HCT116 (cell line): ENCODE data around the gene ATRAID. TPM values are rescaled to one million over a fixed set of nuclear protein-coding genes. Genes with fewer than 3 reads are reported as not detected.

Experiments used
- ATAC-seq: fragments of 200-7000 bp; cut with Tn5 transposase; 2 replicates; pipeline ENCODE4 v1.9.1; 2020; ENCODE audit warnings: mild to moderate bottlenecking, moderate library complexity
- BruUV-seq: library from RNA; stranded (reverse); fragments of 400-500 nt; replicated peaks from 2 replicates; lab custom pipeline; 2021; lab: Mats Ljungman, UMichigan
- CTCF ChIA-PET: fragments of 300-600 bp; sonication (Branson Sonifier 250); formaldehyde crosslinking; loops from one replicate; lab custom pipeline; 2021; ENCODE audit warnings: antibody characterized with exemption; lab: Charles Lee
- POLR2A ChIA-PET: fragments of 300-600, 350-600 bp; sonication (Branson Sonifier 250); formaldehyde crosslinking; loops from one replicate; lab custom pipeline; 2021; ENCODE audit warnings: antibody characterized with exemption; lab: Charles Lee
- RAD21 ChIA-PET, 2 experiments: fragments of 300-600 bp; sonication (Branson Sonifier 250); formaldehyde crosslinking; loops; one replicate each; lab custom pipeline; 2023; ENCODE audit warnings: low total read pairs in 2 of 2; ENCODE audit not compliant: uncharacterized antibody in 2 of 2, unreplicated experiment in 2 of 2, low non-redundant PET in 1 of 2; lab: Charles Lee
- DNase-seq: peaks from one replicate; pipeline ENCODE4 v3.0.0-alpha.2; 2010; ENCODE audit warnings: low read depth, low spot score
- H2AFZ ChIP-seq: fragments of 200-600 bp; shearing (Covaris generic), sonication (generic); 2 replicates; pipeline ENCODE4 v1.6.1; 2017; ENCODE audit warnings: low read depth, mixed run types, mixed read lengths, antibody characterized with exemption, low read length; ENCODE audit not compliant: poor library complexity, severe bottlenecking
- H3K27ac ChIP-seq: 2 replicates; pipeline ENCODE4 v1.5.1; 2012; ENCODE audit warnings: low read depth, low read length
- H3K27me3 ChIP-seq: fragments of 200-600 bp; sonication (generic); 2 replicates; pipeline ENCODE4 v1.6.1; 2016; ENCODE audit warnings: mixed run types, low read length, mixed read lengths; ENCODE audit not compliant: insufficient read depth
- H3K36me3 ChIP-seq, 2 experiments: fragments of 200-500 bp in 1 of 2; fragments of 200-600 bp in 1 of 2; sonication (Bioruptor generic) in 1 of 2; sonication (generic) in 1 of 2; 2 replicates each; pipeline versions ENCODE4 v1.5.1 to v1.6.1; 2014 to 2016; ENCODE audit warnings: low read length in 2 of 2, inconsistent platforms in 1 of 2, mixed read lengths in 1 of 2, mixed run types in 1 of 2; ENCODE audit not compliant: insufficient read depth in 2 of 2, control insufficient read depth in 1 of 2
- H3K4me1 ChIP-seq, 2 experiments: fragments of 200-600 bp in 1 of 2; sonication (generic) in 1 of 2; 2 replicates each; pipeline versions ENCODE4 v1.5.1 to v1.6.1; 2012 to 2017; ENCODE audit warnings: low read length in 2 of 2, inconsistent platforms in 1 of 2, mild to moderate bottlenecking in 1 of 2, mixed read lengths in 1 of 2, mixed run types in 1 of 2, moderate library complexity in 1 of 2; ENCODE audit not compliant: insufficient read depth in 2 of 2, control insufficient read depth in 1 of 2
- H3K4me2 ChIP-seq: fragments of 200-600 bp; sonication (generic); 2 replicates; pipeline ENCODE4 v1.6.1; 2017; ENCODE audit warnings: mixed run types, low read length, mixed read lengths
- H3K4me3 ChIP-seq, 2 experiments: fragments of 200-600 bp in 1 of 2; sonication (generic) in 1 of 2; replicated peaks in 1 of 2; 2 replicates each; pipeline ENCODE4 v1.5.1; 2011 to 2016; ENCODE audit warnings: low read length in 2 of 2, control low read depth in 1 of 2, low read depth in 1 of 2, mild to moderate bottlenecking in 1 of 2, mixed read lengths in 1 of 2, mixed run types in 1 of 2
- H3K79me2 ChIP-seq: fragments of 200-600 bp; sonication (generic); 2 replicates; pipeline ENCODE4 v1.6.1; 2017; ENCODE audit warnings: mild to moderate bottlenecking, mixed run types, low read length, moderate library complexity, mixed read lengths; ENCODE audit not compliant: insufficient read depth
- H3K9ac ChIP-seq: fragments of 200-600 bp; sonication (generic); 2 replicates; pipeline ENCODE4 v1.6.1; 2016; ENCODE audit warnings: low read length, mixed read lengths
- H3K9me2 ChIP-seq: fragments of 200-600 bp; sonication (generic), shearing (Covaris generic); 2 replicates; pipeline ENCODE4 v1.6.1; 2017; ENCODE audit warnings: mixed run types, mild to moderate bottlenecking, moderate library complexity; ENCODE audit not compliant: insufficient read depth
- H3K9me3 ChIP-seq, 2 experiments: fragments of 200-500 bp in 1 of 2; fragments of 200-600 bp in 1 of 2; sonication (Bioruptor generic) in 1 of 2; sonication (generic) in 1 of 2; 2 replicates each; pipeline ENCODE4 v1.6.1; 2014 to 2017; ENCODE audit warnings: low read length in 2 of 2, mixed read lengths in 2 of 2, inconsistent platforms in 1 of 2, low read depth in 1 of 2, mild to moderate bottlenecking in 1 of 2, mixed run types in 1 of 2, moderate library complexity in 1 of 2; ENCODE audit not compliant: control insufficient read depth in 1 of 2, insufficient read depth in 1 of 2
- H4K20me1 ChIP-seq: fragments of 200-600 bp; sonication (generic), shearing (Covaris generic); 2 replicates; pipeline ENCODE4 v1.6.1; 2017; ENCODE audit warnings: mixed run types, mild to moderate bottlenecking, moderate library complexity; ENCODE audit not compliant: insufficient read depth
- CBX3 ChIP-seq: IDR thresholded peaks from 2 replicates; pipeline ENCODE4 v1.6.1; 2012; ENCODE audit warnings: low read depth
- CEBPB ChIP-seq: IDR thresholded peaks from 2 replicates; pipeline ENCODE4 v1.6.1; 2012; ENCODE audit warnings: low read depth
- EGR1 ChIP-seq: IDR thresholded peaks from 2 replicates; pipeline ENCODE4 v1.6.1; 2012; ENCODE audit warnings: low read depth
- ELF1 ChIP-seq: IDR thresholded peaks from 2 replicates; pipeline ENCODE4 v1.6.1; 2012; ENCODE audit warnings: low read depth, borderline replicate concordance
- EZH2 ChIP-seq: fragments of 200-600 bp; sonication (generic); IDR thresholded peaks from 2 replicates; pipeline ENCODE4 v1.6.1; 2017; ENCODE audit warnings: antibody characterized with exemption, mixed run types
- EZH2phosphoT487 ChIP-seq: fragments of 200-600 bp; IDR thresholded peaks from 2 replicates; pipeline ENCODE4 v1.6.1; 2018; ENCODE audit warnings: antibody characterized with exemption, borderline replicate concordance
- FOSL1 ChIP-seq: IDR thresholded peaks from 2 replicates; pipeline ENCODE4 v1.6.1; 2012; ENCODE audit warnings: low read depth
- POLR2A ChIP-seq: IDR thresholded peaks from 2 replicates; pipeline ENCODE4 v1.7.0; 2011; ENCODE audit warnings: borderline replicate concordance; ENCODE audit not compliant: insufficient read depth, insufficient read length; ENCODE audit errors: extremely low read depth
- POLR2AphosphoS5 ChIP-seq: IDR thresholded peaks from 2 replicates; pipeline ENCODE4 v1.6.1; 2011; ENCODE audit warnings: mild to moderate bottlenecking, low read depth, low read length, moderate library complexity
- RAD21 ChIP-seq: IDR thresholded peaks from 2 replicates; pipeline ENCODE4 v1.6.1; 2012; ENCODE audit warnings: low read depth, mild to moderate bottlenecking
- SRF ChIP-seq: IDR thresholded peaks from 2 replicates; pipeline ENCODE4 v1.6.1; 2012; ENCODE audit warnings: low read depth
- TCF7L2 ChIP-seq: IDR thresholded peaks from 2 replicates; pipeline ENCODE4 v1.7.0; 2011; ENCODE audit warnings: borderline replicate concordance, inconsistent platforms; ENCODE audit not compliant: insufficient read depth, insufficient read length; ENCODE audit errors: extremely low read depth
- YY1 ChIP-seq: IDR thresholded peaks from 2 replicates; pipeline ENCODE4 v1.6.1; 2011; ENCODE audit warnings: low read length, low read depth, moderate library complexity, mild to moderate bottlenecking; ENCODE audit not compliant: insufficient replicate concordance; ENCODE audit errors: extremely low read depth
- ZFX ChIP-seq: fragments of 450-650 bp; IDR thresholded peaks from 2 replicates; pipeline ENCODE4 v1.6.1; 2017
- intact Hi-C: fragments of 100-400 bp; cut with micrococcal nuclease; formaldehyde crosslinking; loops from 2 replicates; pipeline ENCODE4 v1.10.0; 2022
- total RNA-seq: library from RNA; stranded (reverse); gene quantifications from one replicate; pipeline ENCODE4 v1.2.1, GENCODE V29; 2021; ENCODE audit not compliant: unreplicated experiment
- TF ChIP-seq, protein P1 (sequence below): IDR thresholded peaks from 2 replicates; pipeline ENCODE4 v1.6.1; 2012; ENCODE audit warnings: low read depth
- TF ChIP-seq, protein P2 (sequence below), 3 experiments: fragments of 200-600 bp in 1 of 3; sonication (generic) in 1 of 3; IDR thresholded peaks in 2 of 3; conservative IDR thresholded peaks in 1 of 3; 2 replicates each; pipeline ENCODE4 v1.5.1; 2012 to 2017; ENCODE audit warnings: low read depth in 2 of 3, low read length in 2 of 3, antibody characterized with exemption in 1 of 3, borderline replicate concordance in 1 of 3, control low read depth in 1 of 3, mild to moderate bottlenecking in 1 of 3, mixed read lengths in 1 of 3, mixed run types in 1 of 3, moderate library complexity in 1 of 3; ENCODE audit not compliant: insufficient read depth in 1 of 3
- TF ChIP-seq, protein P3 (sequence below): IDR thresholded peaks from 2 replicates; pipeline ENCODE4 v1.6.1; 2011; ENCODE audit warnings: mild to moderate bottlenecking, low read length, moderate library complexity; ENCODE audit not compliant: insufficient replicate concordance; ENCODE audit errors: extremely low read depth

ATRAID gene
- total RNA-seq, 1 experiment from 2014 or later = 93.6 TPM

DNA sequence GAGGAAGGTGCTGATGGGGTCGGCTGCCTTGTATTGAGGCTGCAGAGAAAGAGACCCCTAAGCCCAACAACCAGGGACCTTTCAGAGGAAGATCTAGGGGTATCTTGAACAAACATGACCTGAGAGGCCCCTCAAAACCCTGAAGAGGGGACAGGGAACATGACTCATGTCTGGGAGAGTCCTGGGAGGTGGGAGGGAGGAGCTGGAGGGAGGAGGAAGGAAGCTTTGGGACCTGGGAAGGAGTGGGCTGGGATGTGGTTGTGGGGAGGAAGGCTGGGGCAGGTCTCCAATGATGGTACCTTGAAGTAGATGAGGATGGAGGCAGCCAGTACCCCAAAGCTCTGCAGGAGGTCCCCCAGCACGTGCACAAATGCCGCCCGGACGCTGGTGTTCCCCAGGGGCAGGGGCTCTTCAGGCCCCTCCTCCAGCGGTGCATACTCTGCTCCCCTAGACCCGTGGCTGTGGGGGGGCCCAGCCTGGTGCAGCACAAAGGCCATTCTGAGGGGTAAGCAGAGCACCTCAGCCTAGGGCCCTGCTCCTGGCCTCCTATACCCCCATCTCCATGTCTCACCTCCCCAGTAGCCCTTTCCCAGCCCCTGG, 45.1 kb downstream of the ATRAID start:
- Histone ChIP-seq H4K20me1 (no peaks in the 10 kb centered on the region), H3K9me3 (no peaks in the 10 kb centered on the region), H3K27me3 (peaks cover 5% of the 10 kb centered on the region; the same call in 1 of the 2 replicates), H3K4me2 (no peak overlapping the region), H2AFZ (no peak overlapping the region), H3K36me3 (peaks cover 0 to 2% of the 10 kb centered on the region in 2 experiments; a peak in 2 of 4 replicates), H3K79me2 (peaks cover 13% of the 10 kb centered on the region; the same call in 1 of the 2 replicates), H3K4me3 (no peak overlapping the region), H3K9me2 (no peaks in the 10 kb centered on the region), H3K27ac (no peak overlapping the region), H3K4me1 (peaks cover 6 to 9% of the 10 kb centered on the region in 2 experiments; a peak in 2 of 4 replicates), H3K9ac (no peak overlapping the region)
- ChIA-PET RAD21 (no interaction called here), POLR2A (no interaction called here), CTCF (no interaction called here)
- ATAC-seq = no peak
- intact Hi-C loops = no loop called here
- TF ChIP-seq SRF (no peak), ELF1 (no peak), POLR2A (no peak), RAD21 (no peak), EGR1 (no peak), CEBPB (no peak), TCF7L2 (no peak), EZH2phosphoT487 (no peak), EZH2 (no peak), POLR2AphosphoS5 (no peak), ZFX (no peak), CBX3 (no peak), YY1 (no peak), FOSL1 (no peak)
- TF ChIP-seq, protein P1, sequence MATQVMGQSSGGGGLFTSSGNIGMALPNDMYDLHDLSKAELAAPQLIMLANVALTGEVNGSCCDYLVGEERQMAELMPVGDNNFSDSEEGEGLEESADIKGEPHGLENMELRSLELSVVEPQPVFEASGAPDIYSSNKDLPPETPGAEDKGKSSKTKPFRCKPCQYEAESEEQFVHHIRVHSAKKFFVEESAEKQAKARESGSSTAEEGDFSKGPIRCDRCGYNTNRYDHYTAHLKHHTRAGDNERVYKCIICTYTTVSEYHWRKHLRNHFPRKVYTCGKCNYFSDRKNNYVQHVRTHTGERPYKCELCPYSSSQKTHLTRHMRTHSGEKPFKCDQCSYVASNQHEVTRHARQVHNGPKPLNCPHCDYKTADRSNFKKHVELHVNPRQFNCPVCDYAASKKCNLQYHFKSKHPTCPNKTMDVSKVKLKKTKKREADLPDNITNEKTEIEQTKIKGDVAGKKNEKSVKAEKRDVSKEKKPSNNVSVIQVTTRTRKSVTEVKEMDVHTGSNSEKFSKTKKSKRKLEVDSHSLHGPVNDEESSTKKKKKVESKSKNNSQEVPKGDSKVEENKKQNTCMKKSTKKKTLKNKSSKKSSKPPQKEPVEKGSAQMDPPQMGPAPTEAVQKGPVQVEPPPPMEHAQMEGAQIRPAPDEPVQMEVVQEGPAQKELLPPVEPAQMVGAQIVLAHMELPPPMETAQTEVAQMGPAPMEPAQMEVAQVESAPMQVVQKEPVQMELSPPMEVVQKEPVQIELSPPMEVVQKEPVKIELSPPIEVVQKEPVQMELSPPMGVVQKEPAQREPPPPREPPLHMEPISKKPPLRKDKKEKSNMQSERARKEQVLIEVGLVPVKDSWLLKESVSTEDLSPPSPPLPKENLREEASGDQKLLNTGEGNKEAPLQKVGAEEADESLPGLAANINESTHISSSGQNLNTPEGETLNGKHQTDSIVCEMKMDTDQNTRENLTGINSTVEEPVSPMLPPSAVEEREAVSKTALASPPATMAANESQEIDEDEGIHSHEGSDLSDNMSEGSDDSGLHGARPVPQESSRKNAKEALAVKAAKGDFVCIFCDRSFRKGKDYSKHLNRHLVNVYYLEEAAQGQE = no peak
- TF ChIP-seq, protein P2, sequence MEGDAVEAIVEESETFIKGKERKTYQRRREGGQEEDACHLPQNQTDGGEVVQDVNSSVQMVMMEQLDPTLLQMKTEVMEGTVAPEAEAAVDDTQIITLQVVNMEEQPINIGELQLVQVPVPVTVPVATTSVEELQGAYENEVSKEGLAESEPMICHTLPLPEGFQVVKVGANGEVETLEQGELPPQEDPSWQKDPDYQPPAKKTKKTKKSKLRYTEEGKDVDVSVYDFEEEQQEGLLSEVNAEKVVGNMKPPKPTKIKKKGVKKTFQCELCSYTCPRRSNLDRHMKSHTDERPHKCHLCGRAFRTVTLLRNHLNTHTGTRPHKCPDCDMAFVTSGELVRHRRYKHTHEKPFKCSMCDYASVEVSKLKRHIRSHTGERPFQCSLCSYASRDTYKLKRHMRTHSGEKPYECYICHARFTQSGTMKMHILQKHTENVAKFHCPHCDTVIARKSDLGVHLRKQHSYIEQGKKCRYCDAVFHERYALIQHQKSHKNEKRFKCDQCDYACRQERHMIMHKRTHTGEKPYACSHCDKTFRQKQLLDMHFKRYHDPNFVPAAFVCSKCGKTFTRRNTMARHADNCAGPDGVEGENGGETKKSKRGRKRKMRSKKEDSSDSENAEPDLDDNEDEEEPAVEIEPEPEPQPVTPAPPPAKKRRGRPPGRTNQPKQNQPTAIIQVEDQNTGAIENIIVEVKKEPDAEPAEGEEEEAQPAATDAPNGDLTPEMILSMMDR (IDR thresholded peaks at IDR 0.05 in 2 of 3, conservative IDR thresholded peaks at IDR 0.05 in 1 of 3; ENCODE audit: borderline replicate concordance in 1 of 3, insufficient read depth in 1 of 3, low read depth in 2 of 3, low read length in 2 of 3) = no peak
- TF ChIP-seq, protein P3, sequence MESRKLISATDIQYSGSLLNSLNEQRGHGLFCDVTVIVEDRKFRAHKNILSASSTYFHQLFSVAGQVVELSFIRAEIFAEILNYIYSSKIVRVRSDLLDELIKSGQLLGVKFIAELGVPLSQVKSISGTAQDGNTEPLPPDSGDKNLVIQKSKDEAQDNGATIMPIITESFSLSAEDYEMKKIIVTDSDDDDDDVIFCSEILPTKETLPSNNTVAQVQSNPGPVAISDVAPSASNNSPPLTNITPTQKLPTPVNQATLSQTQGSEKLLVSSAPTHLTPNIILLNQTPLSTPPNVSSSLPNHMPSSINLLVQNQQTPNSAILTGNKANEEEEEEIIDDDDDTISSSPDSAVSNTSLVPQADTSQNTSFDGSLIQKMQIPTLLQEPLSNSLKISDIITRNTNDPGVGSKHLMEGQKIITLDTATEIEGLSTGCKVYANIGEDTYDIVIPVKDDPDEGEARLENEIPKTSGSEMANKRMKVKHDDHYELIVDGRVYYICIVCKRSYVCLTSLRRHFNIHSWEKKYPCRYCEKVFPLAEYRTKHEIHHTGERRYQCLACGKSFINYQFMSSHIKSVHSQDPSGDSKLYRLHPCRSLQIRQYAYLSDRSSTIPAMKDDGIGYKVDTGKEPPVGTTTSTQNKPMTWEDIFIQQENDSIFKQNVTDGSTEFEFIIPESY = no peak
- no TSS peak for BruUV-seq
- no peak for DNase-seq
